NCI-H1930 (cell line): ENCODE data around the gene SLC26A1.

Experiments used
- DNase-seq, 2 experiments: peaks; one replicate each; lab custom pipeline; 2025; lab: John Stamatoyannopoulos, UW

SLC26A1 gene

GRCh38 chr4:1029529-1029928 lies 36.3 kb upstream of the SLC26A1 start:
- no peak for DNase-seq

GRCh38 chr4:1028574-1029220 lies 35.5 kb upstream of the SLC26A1 start:
- DNase-seq = no peak

DNA sequence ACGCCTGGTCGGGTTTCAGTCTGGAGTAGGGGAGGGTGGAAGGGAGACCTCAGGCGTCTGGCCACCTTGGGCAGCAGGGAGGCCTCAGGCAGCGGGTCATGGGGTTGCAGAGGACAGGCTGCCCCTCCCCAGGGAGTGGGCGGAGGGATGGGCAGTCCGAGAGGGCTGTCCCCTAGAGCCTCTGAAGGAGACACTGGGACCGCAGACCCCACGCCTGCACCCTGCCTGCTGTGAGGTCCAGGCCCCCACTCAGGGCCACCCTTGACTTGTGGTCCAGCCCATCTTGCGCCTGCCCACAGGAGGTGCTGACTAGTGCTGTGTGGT lies 34.7 kb upstream of the SLC26A1 start:
- DNase-seq = no peak

DNA sequence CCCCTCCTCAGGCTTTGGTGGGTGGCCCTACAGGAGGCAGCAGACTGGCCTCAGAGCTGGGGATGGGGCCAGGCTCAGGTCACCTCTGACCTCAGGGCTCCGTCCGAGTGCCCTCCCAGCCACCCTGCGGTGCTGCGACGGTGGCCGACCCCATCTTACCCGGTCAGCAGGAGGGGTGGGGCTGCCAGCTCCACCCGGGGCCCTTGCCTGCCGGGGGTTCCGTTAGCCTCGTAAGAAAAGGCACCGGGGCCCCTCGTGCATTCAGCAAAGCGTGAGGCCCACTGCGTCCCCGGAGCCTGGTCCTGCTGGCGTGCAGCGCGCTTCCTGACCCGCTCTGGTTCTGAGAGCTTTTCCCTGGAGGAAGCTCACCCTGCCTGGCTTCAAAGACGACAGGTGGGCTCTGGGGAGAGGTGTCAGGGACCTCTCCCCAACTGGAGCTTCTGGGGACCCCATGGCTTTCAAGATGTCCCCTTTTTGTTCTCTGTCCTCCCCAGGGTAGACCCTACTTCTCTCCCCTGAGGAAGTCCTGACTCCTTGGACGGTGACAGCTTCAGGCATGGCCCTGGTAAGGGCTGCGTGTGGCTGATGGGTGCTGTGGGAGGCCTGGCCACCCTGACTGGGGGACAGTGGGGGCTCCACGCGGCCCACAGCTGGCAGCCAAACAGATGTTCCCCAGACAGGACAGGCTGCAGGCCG lies 34.2 kb upstream of the SLC26A1 start:
- no peak for DNase-seq

GRCh38 chr4:1026115-1026514 lies 32.9 kb upstream of the SLC26A1 start:
- no peak for DNase-seq

- no peak for DNase-seq
Observed at GRCh38 chr4:1024882-1025545, 31.8 kb upstream of the SLC26A1 start.

DNA sequence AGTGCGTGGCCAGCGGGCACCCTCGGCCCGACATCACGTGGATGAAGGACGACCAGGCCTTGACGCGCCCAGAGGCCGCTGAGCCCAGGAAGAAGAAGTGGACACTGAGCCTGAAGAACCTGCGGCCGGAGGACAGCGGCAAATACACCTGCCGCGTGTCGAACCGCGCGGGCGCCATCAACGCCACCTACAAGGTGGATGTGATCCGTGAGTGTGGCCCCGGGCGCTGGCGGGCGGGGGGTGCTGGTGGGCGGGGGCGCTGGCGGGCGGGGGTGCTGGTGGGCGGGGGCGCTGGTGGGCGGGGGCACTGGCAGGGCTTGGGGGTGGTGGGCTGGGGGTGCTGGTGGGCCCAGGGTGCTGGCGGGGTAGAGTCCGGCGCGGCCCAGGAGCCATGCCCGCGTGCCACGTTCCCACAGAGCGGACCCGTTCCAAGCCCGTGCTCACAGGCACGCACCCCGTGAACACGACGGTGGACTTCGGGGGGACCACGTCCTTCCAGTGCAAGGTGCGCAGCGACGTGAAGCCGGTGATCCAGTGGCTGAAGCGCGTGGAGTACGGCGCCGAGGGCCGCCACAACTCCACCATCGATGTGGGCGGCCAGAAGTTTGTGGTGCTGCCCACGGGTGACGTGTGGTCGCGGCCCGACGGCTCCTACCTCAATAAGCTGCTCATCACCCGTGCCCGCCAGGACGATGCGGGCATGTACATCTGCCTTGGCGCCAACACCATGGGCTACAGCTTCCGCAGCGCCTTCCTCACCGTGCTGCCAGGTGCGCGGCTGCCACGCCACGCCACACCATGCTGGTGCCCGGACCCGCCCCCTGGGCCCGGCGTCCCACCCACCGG lies 30.9 kb upstream of the SLC26A1 start:
- DNase-seq = no peak

- no peak for DNase-seq
Observed at GRCh38 chr4:1023075-1023640, 30.0 kb upstream of the SLC26A1 start.

GRCh38 chr4:1022739-1023066 lies 29.5 kb upstream of the SLC26A1 start:
- no peak for DNase-seq

DNA sequence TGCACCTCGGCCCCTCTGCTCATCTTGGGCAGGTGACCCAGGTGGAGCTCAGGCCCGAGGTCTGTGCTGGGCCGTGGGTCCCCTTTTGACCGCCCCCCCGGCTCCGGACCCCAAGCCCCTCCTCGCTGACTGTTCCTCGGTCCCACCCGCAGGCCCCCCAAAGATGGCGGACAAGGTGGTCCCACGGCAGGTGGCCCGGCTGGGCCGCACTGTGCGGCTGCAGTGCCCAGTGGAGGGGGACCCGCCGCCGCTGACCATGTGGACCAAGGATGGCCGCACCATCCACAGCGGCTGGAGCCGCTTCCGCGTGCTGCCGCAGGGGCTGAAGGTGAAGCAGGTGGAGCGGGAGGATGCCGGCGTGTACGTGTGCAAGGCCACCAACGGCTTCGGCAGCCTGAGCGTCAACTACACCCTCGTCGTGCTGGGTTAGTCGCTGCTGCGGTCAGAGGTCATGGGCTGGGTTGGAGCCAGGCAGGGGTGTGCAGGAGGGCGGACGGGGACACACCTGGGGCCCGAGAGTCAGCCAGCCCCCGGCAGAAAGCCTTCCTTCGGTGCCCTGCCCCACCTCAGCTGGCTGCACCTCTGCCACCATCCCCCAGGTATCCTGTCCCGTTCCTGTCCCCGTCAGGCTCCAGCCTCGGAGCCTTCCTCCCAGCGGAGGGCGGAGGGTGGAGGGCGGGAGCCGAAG lies 29.0 kb upstream of the SLC26A1 start:
- DNase-seq = no peak

- no peak for DNase-seq
Observed at GRCh38 chr4:1021386-1022050, 28.3 kb upstream of the SLC26A1 start.

DNA sequence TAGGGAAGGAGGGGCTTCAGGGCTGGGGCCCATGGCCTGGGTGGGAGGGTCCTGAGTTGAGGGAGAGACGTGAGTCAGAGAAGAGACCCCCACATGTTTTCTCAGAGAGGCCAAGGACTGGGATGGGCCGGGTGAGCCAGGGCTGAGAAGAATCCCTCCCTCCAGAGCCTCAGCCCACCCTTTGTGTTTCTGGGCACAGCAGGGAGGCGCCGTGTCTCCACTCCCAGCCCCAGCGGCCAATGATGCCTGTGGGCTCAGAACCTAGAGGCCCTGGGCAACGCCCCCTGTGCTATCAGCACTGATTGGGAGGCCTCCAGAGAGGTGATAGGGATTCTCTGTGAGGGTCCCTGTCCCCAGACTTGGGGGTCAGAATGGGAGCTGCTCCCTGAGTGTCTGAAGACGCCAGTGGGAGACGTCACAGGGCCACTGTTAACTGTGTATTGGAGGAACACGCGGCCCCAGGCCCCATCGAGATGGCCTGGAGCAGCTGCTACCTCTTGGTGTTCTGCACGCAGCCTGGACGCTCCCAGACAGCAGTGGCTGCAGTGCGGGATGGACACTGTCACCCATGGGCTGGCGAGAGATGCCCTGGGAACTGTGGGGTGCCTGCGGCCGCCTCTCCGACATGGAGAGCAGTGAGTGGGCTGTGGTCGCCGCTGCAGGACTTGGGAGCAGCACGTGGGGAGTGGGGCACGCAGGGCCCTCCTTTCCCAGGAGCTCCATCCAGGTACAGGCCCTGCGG lies 26.7 kb upstream of the SLC26A1 start:
- no peak for DNase-seq

DNA sequence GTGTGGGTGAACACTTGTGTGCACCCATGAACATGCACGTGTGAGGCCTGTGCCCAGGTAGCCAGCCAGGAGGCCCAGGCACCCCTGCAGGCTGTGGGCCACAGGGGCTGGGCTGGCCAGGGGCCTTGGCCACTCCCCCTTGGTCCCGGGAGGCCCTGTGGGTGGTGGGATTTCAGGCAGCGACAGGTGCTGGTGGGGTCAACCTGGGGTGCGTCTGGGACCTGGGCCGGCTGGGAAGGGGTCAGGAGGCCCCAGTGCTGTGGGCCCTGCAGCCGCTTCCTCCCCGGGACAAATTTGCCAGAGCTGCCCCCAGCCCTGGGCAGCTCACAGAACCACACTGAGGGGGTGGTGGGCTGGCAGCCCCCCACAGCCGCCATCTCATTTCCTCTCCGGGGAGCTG lies 26.1 kb upstream of the SLC26A1 start:
- no peak for DNase-seq

DNA sequence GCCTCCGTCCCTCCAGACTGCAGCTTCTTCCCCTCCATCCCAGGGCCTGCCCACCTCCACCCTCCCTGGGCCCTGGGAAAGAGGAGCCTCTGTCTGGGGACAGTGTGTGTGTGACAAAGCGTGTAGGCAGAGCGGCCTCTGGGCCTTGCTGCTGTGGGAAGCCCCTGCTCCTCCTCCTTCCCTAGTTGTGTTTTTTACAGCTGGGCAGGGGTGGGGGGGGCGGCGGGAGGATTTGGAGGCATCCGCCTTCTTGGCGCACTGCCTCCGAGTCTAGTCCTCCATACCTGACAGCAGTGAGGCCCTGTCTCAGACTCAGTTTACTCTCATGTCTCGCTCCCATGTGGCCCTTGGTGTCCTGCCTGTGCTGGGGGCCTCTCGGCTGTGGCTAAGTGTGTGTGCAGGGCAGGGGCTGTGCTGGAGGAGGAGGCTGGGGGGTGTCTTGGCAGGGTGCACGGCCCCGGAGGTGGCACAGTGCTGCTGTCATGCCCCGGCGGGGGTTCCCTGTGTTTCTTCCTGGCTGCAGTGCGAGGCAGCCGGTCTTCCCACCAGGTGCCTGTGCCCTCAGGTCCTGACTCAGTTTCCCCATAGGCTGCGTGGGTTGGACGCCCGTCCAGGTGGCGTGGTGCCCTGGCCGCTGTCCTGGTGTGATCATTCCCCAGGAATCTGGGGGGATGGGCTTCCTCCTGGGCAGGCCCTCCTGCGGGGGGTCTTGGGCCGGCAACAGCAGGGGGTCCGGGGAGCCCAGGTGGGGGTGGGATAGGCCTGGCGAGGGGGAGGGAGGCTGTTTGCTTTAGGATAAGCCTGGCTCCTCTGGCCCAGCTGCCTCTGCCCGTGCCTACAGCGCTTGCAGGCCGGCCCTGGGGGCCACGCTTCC lies 25.2 kb upstream of the SLC26A1 start:
- DNase-seq = no peak

GRCh38 chr4:1017706-1018105 lies 24.5 kb upstream of the SLC26A1 start:
- no peak for DNase-seq

DNA sequence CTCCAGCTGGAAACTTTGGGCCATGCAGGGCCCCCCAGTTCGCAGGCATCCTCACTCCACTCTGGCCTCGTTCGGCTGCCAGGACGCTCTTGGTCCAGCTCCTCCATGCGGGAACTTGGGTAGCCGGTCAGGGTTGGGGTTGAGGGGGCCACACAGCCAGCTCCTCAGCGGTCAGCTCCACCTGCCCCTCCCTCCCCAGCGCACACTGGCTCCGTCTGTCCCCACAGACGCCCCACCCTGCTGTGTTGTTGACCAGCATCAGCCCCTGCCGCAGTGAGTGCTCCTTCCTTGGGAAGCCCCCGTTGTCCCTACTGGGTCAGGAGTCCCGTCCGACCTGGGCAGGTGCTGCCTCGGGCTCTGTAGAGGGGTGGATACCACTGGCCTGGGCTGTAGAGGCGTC lies 24.0 kb upstream of the SLC26A1 start:
- no peak for DNase-seq

DNA sequence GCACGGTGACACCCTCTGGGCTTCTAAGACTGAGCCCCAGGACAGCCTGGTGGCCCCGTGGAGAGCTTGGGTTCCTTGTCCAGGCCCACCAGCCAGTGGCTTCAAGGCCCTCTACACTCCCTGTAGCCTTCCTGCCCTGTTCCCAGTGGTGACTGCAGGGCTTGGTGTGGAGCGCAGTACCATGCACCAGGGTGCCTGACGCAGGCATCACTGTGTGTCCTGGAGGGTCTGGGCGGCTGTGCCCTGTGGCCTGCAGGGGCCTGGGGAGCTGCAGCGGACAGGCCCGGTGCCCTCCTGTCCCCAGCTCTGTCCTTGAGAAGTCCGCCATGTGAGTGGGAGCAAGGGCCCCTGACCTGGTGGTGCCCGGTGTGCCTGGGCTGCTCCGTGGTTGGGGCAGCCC lies 22.5 kb upstream of the SLC26A1 start:
- DNase-seq = no peak

GRCh38 chr4:1015179-1015578 lies 22.0 kb upstream of the SLC26A1 start:
- no peak for DNase-seq

DNA sequence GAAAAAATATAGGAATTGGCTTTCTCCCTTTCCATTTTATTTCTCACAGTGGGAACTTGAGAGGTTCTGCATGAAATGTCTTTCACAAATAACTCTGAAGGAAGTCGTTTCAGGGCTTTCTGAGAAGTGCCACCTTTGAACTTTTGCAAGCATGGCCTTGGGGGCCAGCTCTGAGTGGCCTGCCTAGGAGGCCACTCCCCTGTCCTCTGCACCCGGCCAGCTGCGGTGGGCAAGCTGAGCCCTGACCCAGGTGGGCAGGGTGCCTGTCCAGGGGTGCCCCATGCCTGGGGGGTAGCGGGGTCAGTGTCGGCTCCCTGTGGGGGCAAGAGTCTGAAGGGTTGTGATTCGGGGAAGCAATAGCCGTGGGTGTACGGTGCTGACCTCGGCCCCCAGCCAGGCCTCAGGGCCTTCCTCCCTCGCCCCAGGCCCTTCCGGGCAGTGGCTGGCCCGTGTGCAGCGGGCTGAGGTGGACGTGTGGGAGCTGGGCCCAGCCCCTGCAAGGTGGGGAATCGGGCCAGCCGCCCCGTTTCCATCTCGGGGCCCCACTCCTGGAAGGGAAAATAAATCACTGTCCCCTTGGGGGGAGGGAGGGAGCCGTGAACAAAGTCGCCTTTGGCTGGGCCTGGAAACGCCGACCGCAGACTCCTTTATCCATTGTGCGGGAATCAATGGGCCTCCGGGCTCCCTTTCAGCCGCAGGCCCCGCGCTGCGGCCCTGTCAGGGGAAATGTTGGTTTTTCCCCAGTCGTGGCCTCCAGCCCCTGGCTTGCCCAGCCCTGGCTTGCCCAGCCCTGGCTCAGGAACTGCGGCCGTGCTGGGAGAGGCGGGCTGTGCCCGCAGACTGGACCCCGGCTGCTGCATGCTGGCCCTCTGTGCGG lies 21.3 kb upstream of the SLC26A1 start:
- DNase-seq = no peak
